GM10266 (cell line): ENCODE measurements around the gene ATP6V1B1.

Source experiments
- DNase-seq: peaks from one replicate; pipeline ENCODE4 v3.0.0; 2012; ENCODE audit errors: extremely low spot score
- CTCF ChIP-seq: IDR thresholded peaks from 2 replicates; pipeline ENCODE4 v1.5.1; 2012; ENCODE audit warnings: mild to moderate bottlenecking, low read depth; ENCODE audit not compliant: control insufficient read depth, insufficient read depth; ENCODE audit errors: missing control alignments

The ATP6V1B1 gene

GRCh38 chr2:70948337-70949003, 12.8 kb downstream of the ATP6V1B1 start:
- peak; percentile 83 for TF ChIP-seq CTCF
- DNase-seq: peak; percentile 83

- no peak for DNase-seq
- no peak for TF ChIP-seq CTCF
Observed at GRCh38 chr2:70949086-70949485, 13.4 kb downstream of the ATP6V1B1 start.

GRCh38 chr2:70954886-70955285, 19.2 kb downstream of the ATP6V1B1 start:
- no peak for TF ChIP-seq CTCF

GRCh38 chr2:70956141-70956540, 20.4 kb downstream of the ATP6V1B1 start:
- no peak for TF ChIP-seq CTCF

More at GRCh38 chr2:70954886-70955285, 19.2 kb downstream of the ATP6V1B1 start:
- no peak for DNase-seq

GRCh38 chr2:70957798-70958197, 22.1 kb downstream of the ATP6V1B1 start:
- no peak for TF ChIP-seq CTCF
- no peak for DNase-seq

More at GRCh38 chr2:70956141-70956540, 20.4 kb downstream of the ATP6V1B1 start:
- DNase-seq: no peak

GRCh38 chr2:70958759-70959158, 23.1 kb downstream of the ATP6V1B1 start:
- no peak for TF ChIP-seq CTCF
- no peak for DNase-seq

GRCh38 chr2:70959271-70959761, 23.6 kb downstream of the ATP6V1B1 start:
- no peak for DNase-seq
- TF ChIP-seq CTCF: no peak
